ENCODE data around the gene CFAP65. TPM values are rescaled to one million over a fixed set of nuclear protein-coding genes. Genes with fewer than 3 reads are reported as not detected.

CFAP65 gene
- total and polyA plus RNA-seq, 9 of the 15 experiments (the other 6 are each of a cell fraction or from before 2014, with no cell fraction given), result not detected

DNA sequence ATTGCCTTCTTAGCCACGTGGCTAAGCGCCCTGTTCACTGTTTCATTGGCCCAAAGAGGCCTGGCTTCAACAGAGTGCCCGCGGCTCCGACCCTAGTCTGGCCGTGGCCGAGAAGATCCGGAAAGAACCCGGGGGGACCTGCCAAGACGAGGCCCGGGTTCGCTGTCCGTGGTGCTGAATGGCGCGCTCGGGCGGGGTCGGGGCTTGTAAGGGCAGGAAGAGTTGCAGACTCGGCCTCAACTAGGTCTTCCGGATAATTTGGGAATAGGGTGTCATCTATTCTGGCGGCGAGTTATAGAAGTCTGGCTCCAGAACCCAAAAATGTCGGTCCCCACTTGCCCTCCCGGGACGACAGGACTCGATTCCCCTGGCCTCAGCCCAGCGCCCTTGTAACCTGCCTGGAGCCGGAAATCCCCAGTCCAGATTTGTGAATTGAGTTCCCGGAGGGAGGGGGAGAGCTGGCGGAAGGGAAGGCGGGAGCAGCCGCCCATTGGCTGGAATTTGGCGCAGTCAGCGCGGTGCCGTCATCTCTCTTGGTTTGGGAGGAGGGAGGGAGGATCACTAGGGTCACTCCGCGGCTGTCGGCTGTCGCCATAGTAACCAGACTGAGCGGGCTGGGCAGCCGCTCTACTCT is 78.3 kb downstream of the CFAP65 start (continued):
- TF ChIP-seq, protein P1, sequence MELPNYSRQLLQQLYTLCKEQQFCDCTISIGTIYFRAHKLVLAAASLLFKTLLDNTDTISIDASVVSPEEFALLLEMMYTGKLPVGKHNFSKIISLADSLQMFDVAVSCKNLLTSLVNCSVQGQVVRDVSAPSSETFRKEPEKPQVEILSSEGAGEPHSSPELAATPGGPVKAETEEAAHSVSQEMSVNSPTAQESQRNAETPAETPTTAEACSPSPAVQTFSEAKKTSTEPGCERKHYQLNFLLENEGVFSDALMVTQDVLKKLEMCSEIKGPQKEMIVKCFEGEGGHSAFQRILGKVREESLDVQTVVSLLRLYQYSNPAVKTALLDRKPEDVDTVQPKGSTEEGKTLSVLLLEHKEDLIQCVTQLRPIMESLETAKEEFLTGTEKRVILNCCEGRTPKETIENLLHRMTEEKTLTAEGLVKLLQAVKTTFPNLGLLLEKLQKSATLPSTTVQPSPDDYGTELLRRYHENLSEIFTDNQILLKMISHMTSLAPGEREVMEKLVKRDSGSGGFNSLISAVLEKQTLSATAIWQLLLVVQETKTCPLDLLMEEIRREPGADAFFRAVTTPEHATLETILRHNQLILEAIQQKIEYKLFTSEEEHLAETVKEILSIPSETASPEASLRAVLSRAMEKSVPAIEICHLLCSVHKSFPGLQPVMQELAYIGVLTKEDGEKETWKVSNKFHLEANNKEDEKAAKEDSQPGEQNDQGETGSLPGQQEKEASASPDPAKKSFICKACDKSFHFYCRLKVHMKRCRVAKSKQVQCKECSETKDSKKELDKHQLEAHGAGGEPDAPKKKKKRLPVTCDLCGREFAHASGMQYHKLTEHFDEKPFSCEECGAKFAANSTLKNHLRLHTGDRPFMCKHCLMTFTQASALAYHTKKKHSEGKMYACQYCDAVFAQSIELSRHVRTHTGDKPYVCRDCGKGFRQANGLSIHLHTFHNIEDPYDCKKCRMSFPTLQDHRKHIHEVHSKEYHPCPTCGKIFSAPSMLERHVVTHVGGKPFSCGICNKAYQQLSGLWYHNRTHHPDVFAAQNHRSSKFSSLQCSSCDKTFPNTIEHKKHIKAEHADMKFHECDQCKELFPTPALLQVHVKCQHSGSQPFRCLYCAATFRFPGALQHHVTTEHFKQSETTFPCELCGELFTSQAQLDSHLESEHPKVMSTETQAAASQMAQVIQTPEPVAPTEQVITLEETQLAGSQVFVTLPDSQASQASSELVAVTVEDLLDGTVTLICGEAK (IDR thresholded peaks at IDR 0.05), result peak; percentile 81
- TF ChIP-seq, protein P1 (CRISPR knock-in tag; IDR thresholded peaks at IDR 0.05), result 0 out of 2 replicates have a peak, but pooled peaks have one; percentile 30
- TF ChIP-seq RFX1 (IDR thresholded peaks at IDR 0.05) (peak; percentile 91), COPS2 (conservative IDR thresholded peaks at IDR 0.05) (no peak), CREM (IDR thresholded peaks at IDR 0.05; ENCODE audit: low read depth) (peak; percentile 16; the same call in 1 of the 2 replicates), BHLHE40 (IDR thresholded peaks at IDR 0.05; ENCODE audit: low read length) (no peak), TRIM28 (IDR thresholded peaks at IDR 0.05) (no peak), ZNF644 (tag; IDR thresholded peaks at IDR 0.05; ENCODE audit: low read depth) (0 out of 2 replicates have a peak, but pooled peaks have one; percentile 57), CEBPG (CRISPR knock-in tag; IDR thresholded peaks at IDR 0.05) (no peak), CEBPG (tag; conservative IDR thresholded peaks at IDR 0.05 in 1 of 2, IDR thresholded peaks at IDR 0.05 in 1 of 2) (no peak), KDM1A (IDR thresholded peaks at IDR 0.05) (peak in 1 of 2 experiments; percentile 44; a peak in 1 of 4 replicates)
- TF ChIP-seq, protein P2, sequence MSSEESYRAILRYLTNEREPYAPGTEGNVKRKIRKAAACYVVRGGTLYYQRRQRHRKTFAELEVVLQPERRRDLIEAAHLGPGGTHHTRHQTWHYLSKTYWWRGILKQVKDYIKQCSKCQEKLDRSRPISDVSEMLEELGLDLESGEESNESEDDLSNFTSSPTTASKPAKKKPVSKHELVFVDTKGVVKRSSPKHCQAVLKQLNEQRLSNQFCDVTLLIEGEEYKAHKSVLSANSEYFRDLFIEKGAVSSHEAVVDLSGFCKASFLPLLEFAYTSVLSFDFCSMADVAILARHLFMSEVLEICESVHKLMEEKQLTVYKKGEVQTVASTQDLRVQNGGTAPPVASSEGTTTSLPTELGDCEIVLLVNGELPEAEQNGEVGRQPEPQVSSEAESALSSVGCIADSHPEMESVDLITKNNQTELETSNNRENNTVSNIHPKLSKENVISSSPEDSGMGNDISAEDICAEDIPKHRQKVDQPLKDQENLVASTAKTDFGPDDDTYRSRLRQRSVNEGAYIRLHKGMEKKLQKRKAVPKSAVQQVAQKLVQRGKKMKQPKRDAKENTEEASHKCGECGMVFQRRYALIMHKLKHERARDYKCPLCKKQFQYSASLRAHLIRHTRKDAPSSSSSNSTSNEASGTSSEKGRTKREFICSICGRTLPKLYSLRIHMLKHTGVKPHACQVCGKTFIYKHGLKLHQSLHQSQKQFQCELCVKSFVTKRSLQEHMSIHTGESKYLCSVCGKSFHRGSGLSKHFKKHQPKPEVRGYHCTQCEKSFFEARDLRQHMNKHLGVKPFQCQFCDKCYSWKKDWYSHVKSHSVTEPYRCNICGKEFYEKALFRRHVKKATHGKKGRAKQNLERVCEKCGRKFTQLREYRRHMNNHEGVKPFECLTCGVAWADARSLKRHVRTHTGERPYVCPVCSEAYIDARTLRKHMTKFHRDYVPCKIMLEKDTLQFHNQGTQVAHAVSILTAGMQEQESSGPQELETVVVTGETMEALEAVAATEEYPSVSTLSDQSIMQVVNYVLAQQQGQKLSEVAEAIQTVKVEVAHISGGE (CRISPR knock-in tag; IDR thresholded peaks at IDR 0.05), result 0 out of 6 replicates have a peak, but pooled peaks of 1 of the 3 experiments have one; percentile 38
- TF ChIP-seq, protein P3, sequence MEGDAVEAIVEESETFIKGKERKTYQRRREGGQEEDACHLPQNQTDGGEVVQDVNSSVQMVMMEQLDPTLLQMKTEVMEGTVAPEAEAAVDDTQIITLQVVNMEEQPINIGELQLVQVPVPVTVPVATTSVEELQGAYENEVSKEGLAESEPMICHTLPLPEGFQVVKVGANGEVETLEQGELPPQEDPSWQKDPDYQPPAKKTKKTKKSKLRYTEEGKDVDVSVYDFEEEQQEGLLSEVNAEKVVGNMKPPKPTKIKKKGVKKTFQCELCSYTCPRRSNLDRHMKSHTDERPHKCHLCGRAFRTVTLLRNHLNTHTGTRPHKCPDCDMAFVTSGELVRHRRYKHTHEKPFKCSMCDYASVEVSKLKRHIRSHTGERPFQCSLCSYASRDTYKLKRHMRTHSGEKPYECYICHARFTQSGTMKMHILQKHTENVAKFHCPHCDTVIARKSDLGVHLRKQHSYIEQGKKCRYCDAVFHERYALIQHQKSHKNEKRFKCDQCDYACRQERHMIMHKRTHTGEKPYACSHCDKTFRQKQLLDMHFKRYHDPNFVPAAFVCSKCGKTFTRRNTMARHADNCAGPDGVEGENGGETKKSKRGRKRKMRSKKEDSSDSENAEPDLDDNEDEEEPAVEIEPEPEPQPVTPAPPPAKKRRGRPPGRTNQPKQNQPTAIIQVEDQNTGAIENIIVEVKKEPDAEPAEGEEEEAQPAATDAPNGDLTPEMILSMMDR (IDR thresholded peaks at IDR 0.05 in 2 of 3, conservative IDR thresholded peaks at IDR 0.05 in 1 of 3; ENCODE audit: insufficient read depth in 2 of 3, low read depth in 1 of 3, low read length in 3 of 3), result no peak

Measured in K562 (cell line).